Stimulated activated CD8-positive, alpha-beta memory T cell treated with anti-CD3 and anti-CD28 coated beads, Interleukin-12 subunit alpha, Interleukin-12 subunit beta, amount 100 ng/mL, for 4 hours (primary cell): ENCODE results near the gene PDE2A.

Experiments used
- DNase-seq: peaks from one replicate; pipeline ENCODE4 v3.0.0-alpha.2; 2020; ENCODE audit warnings: low read depth

The PDE2A gene

GRCh38 chr11:72588421-72589410 lies 85.5 kb downstream of the PDE2A start:
- DNase-seq = no peak

- DNase-seq = no peak
Observed at GRCh38 chr11:72587696-72588095, 86.5 kb downstream of the PDE2A start.

- DNase-seq = no peak
Observed at GRCh38 chr11:72586321-72587090, 87.7 kb downstream of the PDE2A start.

GRCh38 chr11:72585762-72586311 lies 88.4 kb downstream of the PDE2A start:
- peak; percentile 55 for DNase-seq

- DNase-seq = no peak
Observed at GRCh38 chr11:72584939-72585597, 89.2 kb downstream of the PDE2A start.

GRCh38 chr11:72584293-72584938 lies 89.8 kb downstream of the PDE2A start:
- peak; percentile 46 for DNase-seq

- no peak for DNase-seq
Observed at GRCh38 chr11:72583616-72584292, 90.5 kb downstream of the PDE2A start.

- DNase-seq = no peak
Observed at GRCh38 chr11:72583177-72583553, 91.1 kb downstream of the PDE2A start.

GRCh38 chr11:72582206-72583176 lies 91.7 kb downstream of the PDE2A start:
- DNase-seq = no peak

GRCh38 chr11:72581067-72581466 lies 93.2 kb downstream of the PDE2A start:
- no peak for DNase-seq

- DNase-seq = no peak
Observed at GRCh38 chr11:72580642-72580950, 93.6 kb downstream of the PDE2A start.

- DNase-seq = no peak
Observed at GRCh38 chr11:72579816-72580641, 94.2 kb downstream of the PDE2A start.

- DNase-seq = no peak
Observed at GRCh38 chr11:72578991-72579815, 95.0 kb downstream of the PDE2A start.

GRCh38 chr11:72578566-72578965 lies 95.7 kb downstream of the PDE2A start:
- DNase-seq = no peak

- no peak for DNase-seq
Observed at GRCh38 chr11:72578051-72578450, 96.2 kb downstream of the PDE2A start.

GRCh38 chr11:72577271-72577721 lies 96.9 kb downstream of the PDE2A start:
- no peak for DNase-seq

- no peak for DNase-seq
Observed at GRCh38 chr11:72576661-72577060, 97.6 kb downstream of the PDE2A start.

- no peak for DNase-seq
Observed at GRCh38 chr11:72576243-72576595, 98.0 kb downstream of the PDE2A start.
